Ascending aorta (tissue), 2 donors: ENCODE data around the gene TOP2A. TPM values are rescaled to one million over a fixed set of nuclear protein-coding genes. Genes with fewer than 3 reads are reported as not detected.

ENCODE experiments used
- DNase-seq, 2 donors: peaks; one replicate each; pipeline ENCODE4 v3.0.0-alpha.2; 2019; ENCODE audit warnings: low spot score in 2 of 2
- H3K27ac ChIP-seq, 2 donors: fragments of 200-600 bp; sonication (generic); one replicate each; pipeline ENCODE4 v1.5.1; 2016 to 2017; ENCODE audit warnings: mild to moderate bottlenecking in 1 of 2
- H3K27me3 ChIP-seq: fragments of 200-600 bp; sonication (generic); one replicate; pipeline ENCODE4 v1.5.1; 2017
- H3K36me3 ChIP-seq, 2 donors: fragments of 200-600 bp; sonication (generic); one replicate each; pipeline ENCODE4 v1.5.1; 2016
- H3K4me1 ChIP-seq, 2 donors: fragments of 200-600 bp; sonication (generic); one replicate each; pipeline ENCODE4 v1.5.1; 2016 to 2017; ENCODE audit warnings: mild to moderate bottlenecking in 1 of 2
- H3K4me3 ChIP-seq, 2 donors: fragments of 200-600 bp; sonication (generic); one replicate each; pipeline ENCODE4 v1.5.1; 2016 to 2017; ENCODE audit warnings: mild to moderate bottlenecking in 1 of 2
- H3K9me3 ChIP-seq, 2 donors: fragments of 200-600 bp; sonication (generic); one replicate each; pipeline ENCODE4 v1.5.1; 2016
- CTCF ChIP-seq, 3 experiments: fragments of 200-600 bp in 2 of 3; fragments of 450-650 bp in 1 of 3; sonication (generic) in 2 of 3; IDR thresholded peaks; one replicate each; pipeline ENCODE4 v1.5.1; 2016 to 2019; ENCODE audit warnings: antibody characterized with exemption in 3 of 3, mild to moderate bottlenecking in 1 of 3, moderate library complexity in 1 of 3
- intact Hi-C: fragments of 100-400 bp; cut with DNase I; formaldehyde crosslinking; loops from one replicate; pipeline ENCODE4 v1.15.1; 2023
- total RNA-seq: library from RNA; depleted of rRNA; stranded (reverse); fragments of >200 nt; gene quantifications from one replicate; pipeline ENCODE4 v1.1.0, GENCODE V29; 2016

The TOP2A gene
- total RNA-seq, 1 donor from 2014 or later = 0.11 TPM

- no peaks in the 10 kb centered on the region for H3K36me3 ChIP-seq
- DNase-seq = peak in 1 of 2 donors; percentile 44
- no peaks in the 10 kb centered on the region for H3K4me1 ChIP-seq
- intact Hi-C loops = no loop called here
- no peaks in the 10 kb centered on the region for H3K27me3 ChIP-seq
- no peaks in the 10 kb centered on the region for H3K9me3 ChIP-seq
- TF ChIP-seq CTCF (IDR thresholded peaks at IDR 0.05) = no peak
- H3K4me3 ChIP-seq = no peak overlapping the region
- no peak overlapping the region for H3K27ac ChIP-seq
Observed at GRCh38 chr17:40431231-40431602, 13.5 kb upstream of the TOP2A start.

- Histone ChIP-seq H3K36me3 (no peaks in the 10 kb centered on the region), H3K4me3 (no peak overlapping the region), H3K9me3 (no peaks in the 10 kb centered on the region), H3K4me1 (no peaks in the 10 kb centered on the region), H3K27ac (no peak overlapping the region), H3K27me3 (no peaks in the 10 kb centered on the region)
- TF ChIP-seq CTCF (IDR thresholded peaks at IDR 0.05) = no peak
- intact Hi-C loops = no loop called here
- DNase-seq = peak in 1 of 2 donors; percentile 59
Observed at GRCh38 chr17:40430272-40431230, 12.9 kb upstream of the TOP2A start.

GRCh38 chr17:40427002-40427491, 9.4 kb upstream of the TOP2A start:
- DNase-seq = peak in 1 of 2 donors; percentile 19
- intact Hi-C loops = no loop called here
- H3K27ac ChIP-seq = no peak overlapping the region
- H3K27me3 ChIP-seq = no peaks in the 10 kb centered on the region
- H3K4me1 ChIP-seq = no peaks in the 10 kb centered on the region
- H3K4me3 ChIP-seq = no peak overlapping the region
- H3K36me3 ChIP-seq = no peaks in the 10 kb centered on the region
- H3K9me3 ChIP-seq = no peaks in the 10 kb centered on the region
- TF ChIP-seq CTCF (IDR thresholded peaks at IDR 0.05) = no peak

GRCh38 chr17:40425741-40426140, 8.0 kb upstream of the TOP2A start:
- Histone ChIP-seq H3K36me3 (no peaks in the 10 kb centered on the region), H3K4me1 (no peaks in the 10 kb centered on the region), H3K9me3 (no peaks in the 10 kb centered on the region), H3K27me3 (no peaks in the 10 kb centered on the region), H3K27ac (no peak overlapping the region), H3K4me3 (no peak overlapping the region)
- no peak for TF ChIP-seq CTCF (IDR thresholded peaks at IDR 0.05)
- peak in 1 of 2 donors; percentile 43 for DNase-seq
- intact Hi-C loops = no loop called here

- H3K27ac ChIP-seq = no peak overlapping the region
- H3K9me3 ChIP-seq = no peaks in the 10 kb centered on the region
- no peaks in the 10 kb centered on the region for H3K36me3 ChIP-seq
- intact Hi-C loops = no loop called here
- H3K27me3 ChIP-seq = no peaks in the 10 kb centered on the region
- no peak for DNase-seq
- H3K4me3 ChIP-seq = no peak overlapping the region
- TF ChIP-seq CTCF (IDR thresholded peaks at IDR 0.05) = no peak
- H3K4me1 ChIP-seq = peaks cover 0 to 3% of the 10 kb centered on the region in 2 donors
Observed at GRCh38 chr17:40422990-40423633, 5.4 kb upstream of the TOP2A start.
